ENCODE measurements around the gene TWNK.

The TWNK gene

DNA sequence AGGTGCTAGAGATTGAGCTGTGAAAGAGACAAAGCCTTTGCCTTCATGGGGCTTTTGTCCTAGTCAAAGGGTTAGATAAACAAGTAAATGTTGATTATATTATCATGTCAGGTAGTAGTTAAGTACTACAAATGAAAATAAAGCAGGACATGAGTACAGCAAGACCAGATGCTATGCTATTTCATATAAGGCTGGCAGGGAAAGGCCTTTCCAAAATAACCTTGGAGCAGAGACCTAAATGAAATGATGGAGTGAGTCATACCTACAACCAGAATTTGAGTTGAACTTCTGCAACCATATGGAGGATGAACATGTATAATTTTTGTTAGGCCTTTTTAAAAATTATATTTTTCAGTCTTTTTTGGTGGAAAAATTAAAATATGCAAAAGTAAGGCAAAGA lies 41.6 kb upstream of the TWNK start:
- peaks cover 9% of the 10 kb centered on the region for H3K36me3 ChIP-seq (replicated peaks; ENCODE audit: low read depth, low read length)

DNA sequence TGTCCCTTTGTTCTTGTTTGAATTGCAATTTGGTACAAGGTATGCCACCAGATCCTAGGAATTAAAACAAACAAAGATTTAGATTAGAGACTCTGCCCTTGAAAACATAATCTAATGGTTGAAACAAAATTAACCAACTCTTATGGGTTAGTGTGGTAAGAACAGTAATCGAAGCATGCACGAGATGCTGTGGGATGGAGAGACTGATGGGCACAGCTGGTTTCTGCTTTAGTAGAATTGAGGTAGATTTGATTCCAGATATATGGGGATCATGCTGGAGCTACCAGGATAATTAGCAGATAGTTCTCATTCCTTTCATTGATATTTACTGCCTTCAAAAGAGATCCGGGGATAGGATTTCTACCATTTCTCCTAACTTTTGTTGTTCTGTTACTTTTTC lies 38.4 kb upstream of the TWNK start:
- no peaks in the 10 kb centered on the region for H3K4me1 ChIP-seq (ENCODE audit: low read length)
- no peaks in the 10 kb centered on the region for H4K20me1 ChIP-seq (ENCODE audit: insufficient read depth, low read length)
- H3K4me2 ChIP-seq (ENCODE audit: low read length), result no peak overlapping the region
- TF ChIP-seq EZH2phosphoT487 (IDR thresholded peaks at IDR 0.05; ENCODE audit: low read depth), result no peak
- TF ChIP-seq, protein P1, sequence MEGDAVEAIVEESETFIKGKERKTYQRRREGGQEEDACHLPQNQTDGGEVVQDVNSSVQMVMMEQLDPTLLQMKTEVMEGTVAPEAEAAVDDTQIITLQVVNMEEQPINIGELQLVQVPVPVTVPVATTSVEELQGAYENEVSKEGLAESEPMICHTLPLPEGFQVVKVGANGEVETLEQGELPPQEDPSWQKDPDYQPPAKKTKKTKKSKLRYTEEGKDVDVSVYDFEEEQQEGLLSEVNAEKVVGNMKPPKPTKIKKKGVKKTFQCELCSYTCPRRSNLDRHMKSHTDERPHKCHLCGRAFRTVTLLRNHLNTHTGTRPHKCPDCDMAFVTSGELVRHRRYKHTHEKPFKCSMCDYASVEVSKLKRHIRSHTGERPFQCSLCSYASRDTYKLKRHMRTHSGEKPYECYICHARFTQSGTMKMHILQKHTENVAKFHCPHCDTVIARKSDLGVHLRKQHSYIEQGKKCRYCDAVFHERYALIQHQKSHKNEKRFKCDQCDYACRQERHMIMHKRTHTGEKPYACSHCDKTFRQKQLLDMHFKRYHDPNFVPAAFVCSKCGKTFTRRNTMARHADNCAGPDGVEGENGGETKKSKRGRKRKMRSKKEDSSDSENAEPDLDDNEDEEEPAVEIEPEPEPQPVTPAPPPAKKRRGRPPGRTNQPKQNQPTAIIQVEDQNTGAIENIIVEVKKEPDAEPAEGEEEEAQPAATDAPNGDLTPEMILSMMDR (IDR thresholded peaks at IDR 0.05; ENCODE audit: low read depth, low read length), result no peak
- H3K9me3 ChIP-seq (ENCODE audit: insufficient read depth, low read length), result no peaks in the 10 kb centered on the region
- H2AFZ ChIP-seq (ENCODE audit: low read depth, low read length), result no peak overlapping the region
- no peaks in the 10 kb centered on the region for H3K27me3 ChIP-seq (ENCODE audit: low read depth, low read length)
- H3K79me2 ChIP-seq (ENCODE audit: low read length), result no peaks in the 10 kb centered on the region
- no peak overlapping the region for H3K27ac ChIP-seq (ENCODE audit: low read length)
- no peak overlapping the region for H3K9ac ChIP-seq (ENCODE audit: low read length)
- H3K36me3 ChIP-seq (replicated peaks; ENCODE audit: low read depth, low read length), result peaks cover 5% of the 10 kb centered on the region
- H3K4me3 ChIP-seq (ENCODE audit: low read length), result no peak overlapping the region

More for the DNA sequence above, 41.6 kb upstream of the TWNK start:
- H4K20me1 ChIP-seq (ENCODE audit: insufficient read depth, low read length), result no peaks in the 10 kb centered on the region
- no peaks in the 10 kb centered on the region for H3K27me3 ChIP-seq (ENCODE audit: low read depth, low read length)
- H3K9me3 ChIP-seq (ENCODE audit: insufficient read depth, low read length), result no peaks in the 10 kb centered on the region
- H2AFZ ChIP-seq (ENCODE audit: low read depth, low read length), result no peak overlapping the region
- no peak overlapping the region for H3K4me2 ChIP-seq (ENCODE audit: low read length)
- TF ChIP-seq, protein P1 (IDR thresholded peaks at IDR 0.05; ENCODE audit: low read depth, low read length), result no peak
- H3K27ac ChIP-seq (ENCODE audit: low read length), result no peak overlapping the region
- no peaks in the 10 kb centered on the region for H3K79me2 ChIP-seq (ENCODE audit: low read length)
- no peak overlapping the region for H3K9ac ChIP-seq (ENCODE audit: low read length)
- no peak overlapping the region for H3K4me3 ChIP-seq (ENCODE audit: low read length)
- no peaks in the 10 kb centered on the region for H3K4me1 ChIP-seq (ENCODE audit: low read length)

DNA sequence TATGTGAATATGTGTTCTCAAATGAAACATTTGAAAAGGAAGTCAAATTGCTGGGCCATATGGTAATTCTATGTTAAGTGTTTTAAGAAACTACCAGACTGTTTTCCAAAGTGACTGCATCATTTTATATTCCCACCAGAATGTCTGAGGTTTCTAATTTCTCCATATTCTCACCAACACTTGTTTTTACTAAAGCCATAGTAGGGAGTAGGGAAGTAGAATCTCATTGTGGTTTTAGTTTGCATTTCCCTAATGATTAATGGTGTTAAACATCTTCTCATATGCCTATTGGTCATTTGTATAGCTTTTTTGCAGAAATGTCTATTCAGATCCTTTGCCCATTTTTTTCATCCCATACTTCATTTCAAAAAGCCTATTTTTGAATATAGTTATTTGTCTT lies 27.1 kb upstream of the TWNK start:
- H3K9me3 ChIP-seq (ENCODE audit: insufficient read depth, low read length), result no peaks in the 10 kb centered on the region
- no peaks in the 10 kb centered on the region for H3K27me3 ChIP-seq (ENCODE audit: low read depth, low read length)
- H3K4me1 ChIP-seq (ENCODE audit: low read length), result peaks cover 5% of the 10 kb centered on the region; the same call in 1 of the 2 replicates
- peaks cover 8% of the 10 kb centered on the region for H3K36me3 ChIP-seq (replicated peaks; ENCODE audit: low read depth, low read length)
- H4K20me1 ChIP-seq (ENCODE audit: insufficient read depth, low read length), result no peaks in the 10 kb centered on the region
- no peak for TF ChIP-seq EZH2phosphoT487 (IDR thresholded peaks at IDR 0.05; ENCODE audit: low read depth)
- TF ChIP-seq, protein P1 (IDR thresholded peaks at IDR 0.05; ENCODE audit: low read depth, low read length), result no peak
- H3K4me2 ChIP-seq (ENCODE audit: low read length), result no peak overlapping the region
- no peak overlapping the region for H3K4me3 ChIP-seq (ENCODE audit: low read length)
- H3K9ac ChIP-seq (ENCODE audit: low read length), result no peak overlapping the region
- no peaks in the 10 kb centered on the region for H3K79me2 ChIP-seq (ENCODE audit: low read length)
- no peak overlapping the region for H3K27ac ChIP-seq (ENCODE audit: low read length)
- H2AFZ ChIP-seq (ENCODE audit: low read depth, low read length), result no peak overlapping the region

DNA sequence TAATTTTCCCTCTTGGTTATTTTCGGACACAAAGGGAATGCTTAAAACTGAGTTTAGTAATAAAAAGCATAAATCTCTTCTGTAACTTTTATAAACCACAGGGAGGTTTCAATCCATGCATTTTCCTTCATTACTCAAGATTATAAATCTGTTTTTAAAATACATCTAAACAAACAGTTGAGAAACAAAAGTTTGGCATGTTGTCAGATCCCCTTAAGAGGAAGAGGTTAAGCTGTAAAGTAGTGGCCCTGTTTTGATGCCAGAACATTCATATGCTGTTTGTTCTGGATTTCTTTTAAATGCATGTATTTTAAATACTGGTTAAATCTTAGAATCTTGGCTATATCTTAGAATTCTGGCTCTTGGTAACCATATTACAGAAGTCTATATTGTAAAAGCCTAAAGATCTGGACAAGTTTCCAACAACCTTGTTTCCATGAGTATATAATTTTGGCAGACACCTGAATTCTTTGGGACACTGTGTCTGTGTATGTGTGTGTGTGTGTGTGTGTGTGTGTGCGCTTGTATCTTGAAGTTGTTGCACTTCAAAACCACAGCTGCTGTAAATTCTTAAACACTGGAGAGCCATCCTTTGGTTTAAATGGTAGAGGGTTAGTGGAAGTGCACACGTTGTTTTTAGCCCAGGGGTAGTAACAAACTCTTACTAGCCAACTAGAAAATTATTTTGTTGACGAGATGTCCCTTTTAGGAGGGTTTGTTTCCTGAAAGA lies 24.8 kb upstream of the TWNK start:
- peaks cover 8% of the 10 kb centered on the region for H3K36me3 ChIP-seq (replicated peaks; ENCODE audit: low read depth, low read length)
- no peak overlapping the region for H3K27ac ChIP-seq (ENCODE audit: low read length)
- H2AFZ ChIP-seq (ENCODE audit: low read depth, low read length), result no peak overlapping the region
- no peak overlapping the region for H3K4me2 ChIP-seq (ENCODE audit: low read length)
- H3K4me1 ChIP-seq (ENCODE audit: low read length), result peaks cover 5% of the 10 kb centered on the region; the same call in 1 of the 2 replicates
- TF ChIP-seq, protein P1 (IDR thresholded peaks at IDR 0.05; ENCODE audit: low read depth, low read length), result no peak
- TF ChIP-seq EZH2phosphoT487 (IDR thresholded peaks at IDR 0.05; ENCODE audit: low read depth), result no peak
- no peak overlapping the region for H3K4me3 ChIP-seq (ENCODE audit: low read length)
- H3K9ac ChIP-seq (ENCODE audit: low read length), result no peak overlapping the region
- no peaks in the 10 kb centered on the region for H4K20me1 ChIP-seq (ENCODE audit: insufficient read depth, low read length)
- H3K9me3 ChIP-seq (ENCODE audit: insufficient read depth, low read length), result no peaks in the 10 kb centered on the region
- H3K27me3 ChIP-seq (ENCODE audit: low read depth, low read length), result no peaks in the 10 kb centered on the region
- H3K79me2 ChIP-seq (ENCODE audit: low read length), result no peaks in the 10 kb centered on the region

All from OCI-LY3 (cell line).